Hematopoietic multipotent progenitor cell (in vitro differentiated cells): Measurements from ENCODE around the gene HLA-DMA. TPM values are rescaled to one million over a fixed set of nuclear protein-coding genes. Genes with fewer than 3 reads are reported as not detected.
"Not testable (repeated sequence)": the region's sequence is repeated elsewhere in the genome, so short reads cannot be mapped to it uniquely, and the experiment has no call there.

Source experiments
- DNase-seq, 3 donors: peaks; one replicate each; pipeline ENCODE4 v3.0.0-alpha.2; 2011 to 2015; ENCODE audit warnings: low read depth in 2 of 3, low spot score in 2 of 3
- total RNA-seq: library from RNA; depleted of rRNA; stranded (reverse); fragments of >200 nt; gene quantifications from one replicate; pipeline ENCODE4 v1.2.3, GENCODE V29; 2012

The HLA-DMA gene
- total RNA-seq, 1 donor = 156 TPM

DNA sequence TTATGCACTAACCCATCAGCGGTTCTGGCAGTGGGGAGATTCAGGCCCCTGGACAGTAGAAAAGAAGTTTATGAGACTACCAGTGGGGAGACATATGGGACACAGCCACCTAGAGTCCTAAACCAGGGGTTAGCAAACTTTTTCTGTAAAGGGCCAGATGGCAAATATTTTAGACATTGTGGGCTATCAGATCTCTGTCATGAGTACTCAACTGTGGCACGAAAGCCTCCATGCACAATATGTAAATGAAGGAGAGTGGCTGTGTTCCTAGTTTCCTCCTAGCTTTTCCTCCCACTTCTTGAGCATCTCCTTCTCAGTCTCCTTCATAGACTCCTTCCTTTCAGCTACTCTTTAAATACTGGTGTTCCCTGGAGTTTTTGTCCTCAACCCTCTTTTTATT, 3.3 kb upstream of the HLA-DMA start:
- no peak for DNase-seq

DNA sequence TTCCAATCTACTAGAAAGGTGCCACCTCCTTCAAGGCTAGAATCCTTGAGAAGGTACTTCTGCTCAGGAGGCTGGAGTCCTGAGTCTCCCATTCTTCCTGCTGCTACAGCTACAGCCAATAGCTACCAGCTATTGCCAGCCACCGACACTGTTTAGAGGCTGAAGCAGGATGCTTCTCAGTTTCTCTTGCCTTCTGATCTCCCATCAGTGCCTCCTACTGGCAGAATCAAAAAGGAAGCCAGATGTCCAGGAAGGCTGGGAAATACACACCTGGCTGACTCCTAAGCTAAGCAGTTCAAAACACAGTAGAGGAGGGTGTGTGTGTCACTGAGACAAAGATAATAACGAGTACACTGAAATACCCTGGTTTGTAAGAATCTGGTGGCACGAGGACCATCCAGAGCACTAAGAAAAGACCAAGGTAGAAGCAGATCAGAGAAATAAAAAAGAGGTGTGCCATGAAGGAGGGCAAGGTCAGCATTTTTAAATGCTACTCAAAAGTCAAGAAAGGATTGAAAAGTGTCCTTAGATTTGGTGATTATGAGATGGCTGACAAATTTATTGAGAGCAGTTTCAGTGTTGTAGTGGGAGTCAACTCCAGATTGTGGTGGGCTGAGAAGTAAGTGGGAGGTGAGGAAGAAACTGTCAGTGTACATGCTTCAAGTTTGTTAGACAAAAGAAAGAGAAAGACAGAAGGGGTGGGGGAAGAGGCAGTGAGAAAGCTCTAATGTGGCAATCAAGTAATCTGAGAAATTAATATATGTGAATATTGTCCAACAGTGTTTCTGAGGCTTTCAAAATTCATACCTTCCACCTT, 2.3 kb upstream of the HLA-DMA start:
- DNase-seq = no peak

DNA sequence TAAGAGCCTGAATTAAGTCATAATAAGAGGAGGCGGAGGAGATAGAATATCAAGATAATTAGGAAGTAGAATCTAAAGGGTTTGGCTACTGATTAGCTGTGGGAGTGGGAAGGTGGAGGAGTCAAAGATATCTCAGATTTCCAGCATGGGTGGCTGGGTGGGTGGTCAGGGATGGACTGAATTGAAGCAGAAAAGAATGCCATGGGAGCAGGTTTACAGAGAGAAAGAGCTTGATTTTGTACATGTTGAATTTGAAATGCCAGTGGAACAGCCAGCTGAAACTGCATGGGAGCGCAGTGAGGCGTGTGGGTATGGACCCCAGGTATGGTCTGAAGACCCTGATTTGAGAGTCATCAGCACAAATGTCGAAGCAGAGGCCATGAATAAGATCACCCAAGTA, 1.4 kb upstream of the HLA-DMA start:
- DNase-seq = no peak

DNA sequence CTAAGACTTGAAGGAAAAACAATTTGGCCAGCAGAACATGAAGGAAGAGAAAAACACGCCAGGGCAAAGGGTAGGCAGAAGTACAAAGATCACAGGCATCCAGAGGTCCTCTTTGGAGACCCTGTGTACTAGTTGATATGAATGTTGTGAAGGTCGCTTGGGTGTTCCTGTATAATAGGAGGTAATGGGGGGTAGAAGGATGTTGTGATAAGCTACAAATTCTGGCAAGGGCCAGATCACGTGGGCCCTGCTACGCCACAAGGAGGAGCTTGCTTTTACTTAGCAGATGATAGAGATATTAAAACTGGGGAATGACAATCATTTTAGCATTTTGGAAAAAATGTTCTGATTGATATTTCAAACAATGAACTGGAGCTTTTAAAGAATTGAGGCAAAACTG, 878 bp upstream of the HLA-DMA start:
- no peak for DNase-seq

DNA sequence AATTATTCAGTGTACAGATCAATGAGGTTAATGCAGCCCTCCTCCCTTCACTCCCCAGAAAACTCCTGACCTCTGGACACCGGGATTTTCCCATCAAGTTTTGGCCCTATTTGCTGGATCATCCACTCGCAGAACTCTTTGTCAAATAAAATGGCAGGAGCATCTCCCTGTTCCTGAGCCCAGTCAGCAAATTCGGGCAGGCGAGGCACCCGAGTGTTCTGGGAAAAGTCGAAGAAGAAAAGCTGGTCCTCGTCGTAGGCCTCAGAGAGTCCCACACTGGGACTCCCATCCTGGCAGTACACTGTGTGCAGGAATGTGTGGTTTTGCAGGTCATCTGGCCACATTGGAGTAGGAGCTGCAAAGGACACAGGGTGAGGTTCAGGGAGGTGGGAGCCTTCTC, 2.4 kb downstream of the HLA-DMA start:
- no peak for DNase-seq

DNA sequence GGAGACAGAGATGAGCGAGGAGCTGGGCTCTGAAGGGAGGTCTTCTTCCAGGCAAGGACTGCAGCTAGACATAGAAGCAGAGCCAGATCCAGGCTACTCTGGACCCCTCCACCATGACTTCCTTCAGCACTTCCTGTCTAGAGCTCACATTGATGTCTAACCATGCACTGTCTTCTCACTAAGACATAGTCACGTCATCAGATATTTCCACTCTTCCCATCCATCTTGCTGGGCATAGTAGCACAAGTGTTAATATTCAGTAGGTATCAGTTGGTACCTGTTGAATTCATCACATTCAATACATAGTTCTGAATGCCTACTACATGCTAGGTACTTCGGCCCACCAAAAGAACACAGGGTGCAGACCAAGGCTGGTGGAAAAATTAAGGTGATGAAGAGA, 2.9 kb downstream of the HLA-DMA start:
- DNase-seq = no peak

DNA sequence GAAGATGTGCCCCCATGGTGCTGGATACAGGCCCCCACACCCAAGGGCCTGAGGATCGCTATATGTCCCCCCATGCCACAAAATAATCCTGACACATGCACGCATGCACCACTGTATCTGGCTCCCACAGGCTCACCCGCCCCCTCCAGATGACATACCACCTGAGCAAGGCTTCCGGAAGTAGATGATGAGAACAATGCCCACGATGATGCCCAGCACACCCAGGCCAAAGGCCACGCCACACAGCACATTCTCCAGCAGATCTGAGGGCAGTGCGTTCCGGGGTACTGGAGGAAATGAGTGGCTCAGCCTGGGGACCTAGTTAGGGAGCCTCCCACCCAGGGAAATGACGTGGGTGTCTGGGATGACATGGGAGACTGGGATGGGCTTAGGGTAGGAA, 3.8 kb downstream of the HLA-DMA start:
- DNase-seq = no peak

DNA sequence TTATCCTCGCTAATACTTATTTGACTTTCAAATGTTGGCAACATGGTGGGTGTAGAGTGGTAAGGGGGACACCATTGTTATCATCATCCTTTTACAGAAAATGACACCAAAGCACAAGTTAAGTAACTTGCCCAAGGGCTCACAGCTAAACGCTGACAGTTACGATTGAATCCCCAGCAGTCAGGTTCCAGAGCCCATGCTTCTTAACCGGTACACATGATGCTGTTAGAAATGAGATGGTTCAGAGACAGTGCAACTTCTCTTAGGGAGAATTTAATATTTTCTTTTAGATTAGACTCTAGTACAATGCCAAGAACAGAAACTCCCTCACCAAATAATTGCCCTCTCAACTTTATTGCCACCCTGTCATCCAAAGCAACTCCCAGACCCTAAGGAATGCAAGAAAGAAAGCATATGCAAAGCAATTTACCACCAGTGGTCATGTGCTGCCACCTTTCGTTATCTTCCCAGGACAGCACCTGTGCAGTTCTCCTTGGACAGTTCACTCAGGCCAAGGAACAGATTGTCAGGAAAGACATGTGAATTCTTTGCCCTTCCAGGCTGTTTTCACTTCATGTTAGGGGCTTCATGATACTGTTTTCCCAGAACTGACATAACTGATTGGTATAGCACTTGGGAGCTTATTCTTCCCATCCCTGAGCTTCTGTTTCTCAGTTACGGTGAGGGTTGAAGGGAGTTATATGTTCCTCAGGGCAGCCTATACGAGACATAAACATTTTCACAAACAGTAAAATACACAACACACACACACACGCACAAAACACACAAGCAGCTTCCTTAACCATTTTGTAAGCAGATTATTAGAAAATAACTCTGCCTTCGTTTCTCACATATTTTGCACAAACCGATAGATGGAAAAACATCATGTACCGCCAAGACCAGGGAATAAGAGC, 5.1 kb downstream of the HLA-DMA start:
- peak in 2 of 3 donors; percentile 49 to 65 for DNase-seq

DNA sequence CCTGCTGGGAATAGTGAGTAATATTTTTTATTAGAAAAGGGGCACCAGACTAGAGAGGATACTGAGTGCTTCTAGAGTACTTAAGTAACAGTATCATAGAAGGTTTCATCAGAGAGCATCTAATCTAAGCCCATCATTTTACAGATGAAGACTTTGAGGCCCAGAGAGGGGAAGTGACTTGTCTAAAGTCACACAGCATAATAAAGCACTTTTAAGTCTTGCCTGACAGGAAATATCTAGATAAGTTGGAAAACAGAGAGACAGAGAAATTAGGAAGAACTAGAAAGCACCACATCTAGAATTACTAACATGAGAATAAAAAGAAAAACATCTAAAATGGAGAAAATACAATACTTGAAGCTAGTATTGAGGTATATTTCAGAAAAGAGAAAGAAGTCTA, 6.0 kb downstream of the HLA-DMA start:
- no peak for DNase-seq

DNA sequence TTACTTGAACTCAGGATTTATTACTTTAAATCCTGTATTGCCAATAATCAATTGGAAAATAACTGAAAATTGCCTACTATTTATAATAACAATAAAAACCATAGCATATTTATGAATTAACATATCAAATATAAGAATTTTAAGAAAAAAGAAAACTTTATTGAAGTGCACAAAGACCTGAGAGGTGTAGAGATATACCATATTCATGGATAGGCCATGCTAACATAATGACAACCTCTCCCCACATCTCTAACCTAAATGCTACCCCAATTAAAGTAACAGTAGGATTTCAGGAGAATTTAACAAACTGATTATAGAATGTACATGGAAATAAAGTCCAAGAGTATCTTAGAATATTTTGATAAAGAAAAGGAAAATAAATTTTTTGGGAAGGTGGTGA, 6.9 kb downstream of the HLA-DMA start:
- DNase-seq = no peak

DNA sequence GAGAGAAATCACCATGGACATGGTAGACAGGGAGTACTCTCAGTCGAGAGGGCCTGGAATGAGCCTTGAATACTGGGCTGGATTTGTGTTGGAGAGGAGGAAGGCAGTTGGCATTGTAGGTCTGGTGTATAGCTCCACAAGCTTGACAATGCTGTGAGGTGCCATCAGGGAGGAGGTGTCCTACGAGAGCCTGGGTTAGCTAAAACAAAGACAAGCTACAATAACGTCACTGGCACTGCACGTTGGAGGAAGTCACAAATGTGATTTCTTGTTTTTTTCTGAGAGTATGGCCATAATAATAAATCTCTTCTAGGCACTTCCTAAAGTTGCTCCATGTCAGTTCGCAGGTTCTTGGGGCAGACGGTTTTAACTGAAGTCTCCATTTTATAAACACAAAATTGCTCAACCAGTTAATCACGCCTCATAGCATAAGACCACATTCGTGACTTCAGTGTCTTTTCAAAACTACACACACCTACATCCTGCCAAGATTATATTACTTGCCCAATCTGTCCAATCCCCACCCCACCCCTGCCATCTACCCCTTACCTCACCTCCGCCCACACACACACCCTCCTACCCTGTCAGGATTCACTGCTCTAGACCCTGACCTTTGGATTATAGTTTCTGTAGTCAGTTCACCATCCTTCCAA, 7.7 kb downstream of the HLA-DMA start:
- peak in 1 of 3 donors; percentile 38 for DNase-seq

DNA sequence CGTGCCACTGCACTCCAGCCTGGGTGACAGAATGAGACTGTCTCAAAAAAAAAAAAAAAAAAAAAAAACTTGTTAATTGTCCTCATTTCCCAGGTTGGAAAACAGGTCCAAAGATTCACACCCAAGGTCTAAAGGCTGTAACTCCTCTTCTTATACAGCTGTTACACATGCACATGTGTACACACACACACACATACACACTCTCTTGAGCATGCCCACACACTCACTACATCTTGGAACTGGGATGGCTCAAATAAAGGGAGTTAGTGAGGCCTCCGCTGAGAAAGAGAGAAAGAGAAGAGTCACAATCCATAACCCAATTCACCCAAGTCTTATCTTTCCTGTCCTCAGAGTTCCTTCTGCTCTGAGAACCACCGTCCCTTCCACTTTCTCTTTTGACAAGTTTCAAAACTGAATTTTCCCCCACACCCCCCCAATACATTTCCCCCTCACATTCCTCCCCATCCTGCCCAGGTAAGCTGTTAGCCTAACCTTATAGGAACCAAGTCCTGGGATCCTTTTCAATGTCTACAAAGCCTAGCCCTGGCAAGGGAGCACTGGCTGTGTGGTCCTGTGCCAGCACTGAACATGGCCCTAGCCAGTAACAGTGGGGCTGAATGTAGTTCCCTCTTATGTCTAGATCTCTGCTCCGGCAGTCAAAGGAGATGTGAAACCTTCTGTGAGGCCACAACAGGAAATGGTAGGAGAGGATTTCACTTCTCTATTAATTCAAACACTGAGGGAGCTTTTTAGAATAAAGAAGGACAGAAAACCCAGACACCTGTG, 8.8 kb downstream of the HLA-DMA start:
- DNase-seq = peak in 2 of 3 donors; percentile 66 to 82

DNA sequence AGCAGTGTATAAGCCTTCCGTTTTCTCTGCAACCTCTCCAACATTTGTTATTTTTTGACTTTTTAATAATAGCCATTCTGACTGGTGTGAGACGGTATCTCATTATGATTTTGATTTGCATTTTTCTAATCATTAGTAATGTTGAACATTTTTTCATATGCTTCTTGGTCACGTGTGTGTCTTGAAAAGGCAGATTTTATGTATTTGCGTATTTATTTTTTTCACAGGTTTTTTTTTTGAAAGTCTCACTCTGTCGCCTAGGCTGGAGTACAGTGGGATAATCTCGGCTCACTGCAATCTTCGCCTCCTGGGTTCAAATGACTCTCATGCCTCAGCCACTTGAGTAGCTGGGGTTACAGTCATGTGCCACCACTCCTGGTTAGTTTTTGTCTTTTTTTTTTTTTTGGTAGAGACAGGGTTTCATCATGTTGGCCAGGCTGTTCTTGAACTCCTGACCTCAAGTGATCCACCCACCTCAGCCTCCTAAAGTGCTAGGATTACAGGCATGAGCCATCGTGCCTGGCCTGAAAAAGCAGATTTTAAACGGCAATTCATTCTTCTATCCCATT, 10.3 kb downstream of the HLA-DMA start:
- DNase-seq = not testable (repeated sequence)

DNA sequence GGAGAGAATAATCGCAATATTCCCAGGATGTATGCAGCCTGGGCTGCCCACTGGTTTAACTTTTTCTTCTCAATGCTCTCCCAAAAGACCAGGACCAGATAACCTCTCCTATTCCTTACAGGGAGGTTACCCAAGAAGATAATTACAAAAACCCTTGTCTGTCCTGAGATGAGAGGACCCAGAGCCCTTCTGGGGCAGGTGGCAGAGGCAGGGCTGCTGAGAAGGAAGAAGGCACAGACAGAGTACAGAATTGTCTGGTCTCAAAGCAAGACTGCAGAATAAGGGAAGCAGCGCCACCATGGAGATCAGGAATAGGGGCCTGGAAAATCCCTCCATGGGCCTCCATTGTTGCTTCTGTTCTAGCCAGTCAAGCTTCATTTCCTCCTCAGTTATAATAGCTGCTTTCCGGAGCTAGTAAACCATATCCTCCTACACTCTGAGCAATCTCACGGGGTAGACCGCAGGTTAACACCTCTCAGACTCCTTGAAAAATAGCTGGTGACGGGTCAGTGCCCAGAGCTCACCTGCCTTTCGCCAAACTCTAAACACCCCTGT, 11.6 kb downstream of the HLA-DMA start:
- peak in 2 of 3 donors; percentile 43 to 63 for DNase-seq

DNA sequence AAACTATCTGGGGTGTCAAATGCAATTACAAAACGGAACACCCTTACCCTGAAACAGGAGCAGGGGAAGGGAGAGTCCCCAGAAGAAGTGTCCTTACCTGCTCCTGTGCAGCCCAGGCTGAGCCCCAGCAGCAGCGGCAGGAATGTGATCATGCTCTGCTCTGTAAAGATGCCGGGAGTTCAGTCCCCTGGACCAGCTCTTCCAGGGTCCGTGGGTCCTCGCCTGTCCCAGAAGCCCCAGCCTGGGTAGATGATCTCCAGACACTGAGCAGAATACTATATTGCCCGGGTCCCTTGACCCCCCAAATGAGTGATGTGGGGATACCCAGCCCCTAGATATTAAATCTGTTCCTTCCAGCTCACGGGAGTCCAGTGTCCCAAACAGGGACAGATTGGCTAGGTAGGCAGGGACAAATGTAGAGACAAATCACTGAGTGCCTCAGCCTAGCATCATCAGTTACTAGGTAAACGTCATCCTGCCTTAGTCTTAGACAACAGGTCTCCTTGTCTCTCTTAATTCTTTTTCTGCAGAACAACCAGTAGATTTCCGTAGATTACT, 12.2 kb downstream of the HLA-DMA start, which contains the start of gene HLA-DMB:
Gene HLA-DMB (minus strand): TSS at position 373 of the 558 bp plus-strand sequence. CDS start 221 bp downstream, at position 152.
- peak; percentile 45 to 87 (median 80) for DNase-seq

DNA sequence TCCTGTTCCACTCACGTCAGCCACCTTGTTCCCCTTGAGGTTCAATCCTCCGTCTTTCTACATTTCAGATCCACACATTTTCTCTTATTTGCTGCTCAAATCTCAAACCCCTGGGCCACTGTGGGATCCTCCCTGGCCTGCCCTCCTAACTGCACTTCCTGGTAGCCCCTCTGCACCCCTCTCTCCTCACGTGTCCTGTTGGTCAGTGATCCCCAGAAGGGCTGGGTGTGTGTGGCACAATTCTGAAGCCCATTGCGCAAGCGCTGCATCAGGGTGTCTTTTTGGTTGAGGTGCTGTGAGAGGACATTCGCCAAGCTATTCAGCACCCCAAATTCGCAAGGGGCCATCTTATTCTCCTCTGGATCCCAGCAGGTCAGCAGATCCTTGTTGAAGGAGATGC, 14.4 kb downstream of the HLA-DMA start:
- DNase-seq = no peak

DNA sequence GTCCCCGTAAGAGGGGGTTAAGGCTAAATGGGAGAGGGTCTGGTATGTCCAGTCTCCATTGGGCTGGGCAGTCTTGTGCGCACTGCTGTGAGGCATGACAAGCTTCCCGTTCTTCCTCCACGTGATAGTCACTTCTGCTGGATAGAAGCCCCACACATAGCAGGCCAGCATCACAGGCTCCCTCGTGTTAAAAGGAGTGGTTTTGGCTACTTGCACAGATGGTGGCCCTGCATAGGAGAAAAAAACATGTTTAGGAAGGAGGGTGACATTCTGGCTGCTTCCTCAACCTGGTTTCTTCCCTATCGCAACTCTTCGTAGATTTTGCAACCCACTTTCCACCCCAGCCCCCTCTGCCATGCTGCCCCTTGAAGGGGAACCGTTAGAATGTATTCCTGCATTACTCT, 15.7 kb downstream of the HLA-DMA start:
- no peak for DNase-seq

DNA sequence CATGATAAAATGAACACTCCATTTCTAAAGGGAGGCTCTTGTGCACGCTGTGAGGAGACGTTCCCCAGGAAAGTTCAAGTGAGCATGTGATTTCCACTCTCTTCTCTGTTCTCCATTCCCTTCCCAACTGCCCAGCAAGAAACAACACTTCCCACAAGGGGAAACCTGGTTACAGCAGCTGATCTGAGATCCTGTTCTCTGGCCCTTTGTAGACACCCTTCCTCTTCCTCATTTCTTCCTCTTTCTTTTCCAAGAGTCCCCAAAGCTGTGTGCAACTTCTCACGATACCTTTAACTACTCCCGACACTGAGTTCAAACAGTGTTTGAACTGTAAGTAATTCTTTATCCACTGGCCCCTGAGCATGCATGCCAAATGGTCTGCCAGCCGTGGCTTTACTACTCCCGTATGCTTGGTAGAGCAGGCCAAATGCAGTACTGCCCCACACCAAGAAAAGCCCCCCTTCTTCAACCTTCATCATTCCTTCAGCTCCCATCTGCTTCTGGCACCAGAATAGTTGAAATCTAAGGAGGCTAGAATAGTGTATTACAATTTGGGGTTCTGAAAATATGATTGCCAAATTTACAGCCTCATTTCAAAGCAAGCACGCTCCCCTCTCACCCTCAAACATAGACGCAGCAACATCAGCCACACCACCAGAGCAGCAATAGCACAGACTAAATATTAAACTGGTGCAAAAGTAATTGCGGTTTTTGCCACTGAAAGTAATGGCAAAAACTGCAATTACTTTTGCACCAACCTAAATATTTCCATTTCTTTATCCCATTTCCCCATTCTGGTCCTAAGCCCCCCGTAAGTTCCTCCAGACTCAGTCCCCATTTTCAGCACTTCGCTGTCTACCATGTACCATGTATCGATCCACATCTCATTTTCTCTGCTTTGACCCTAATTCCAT, 16.4 kb downstream of the HLA-DMA start:
- DNase-seq = no peak
